Measurements from ENCODE around the gene VPS45. TPM values are rescaled to one million over a fixed set of nuclear protein-coding genes. Genes with fewer than 3 reads are reported as not detected.

The VPS45 gene
- total RNA-seq, 1 donor from 2014 or later, result 34.0 TPM

DNA sequence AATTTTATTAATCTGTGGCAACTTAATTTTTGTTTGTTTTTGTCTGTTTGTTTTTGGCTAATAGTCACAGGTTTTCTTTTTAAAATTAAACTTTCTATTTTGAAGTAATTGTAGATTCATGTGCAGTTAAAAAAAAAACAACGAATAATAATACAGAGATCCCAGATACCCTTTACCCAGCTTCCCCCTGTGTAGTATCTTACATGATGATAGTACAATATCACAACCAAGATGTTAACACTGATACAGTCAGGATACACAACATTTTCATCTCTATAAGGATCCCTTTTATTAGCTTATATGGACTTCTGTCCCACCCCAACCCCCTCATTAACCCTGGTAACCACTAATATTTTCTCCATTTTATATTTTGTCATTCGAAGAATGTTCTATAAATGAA, 5.9 kb downstream of the VPS45 start:
- Histone ChIP-seq H2AFZ (ENCODE audit: low read depth, low read length) (no peak overlapping the region), H3K36me3 (ENCODE audit: insufficient read depth, low read length) (peaks cover 26% of the 10 kb centered on the region), H3K4me3 (ENCODE audit: insufficient read depth, low read depth, low read length) (no peak overlapping the region), H3K79me2 (ENCODE audit: insufficient read depth, low read length) (peaks cover 15% of the 10 kb centered on the region), H3K27ac (ENCODE audit: low read depth, low read length) (no peak overlapping the region), H3K4me1 (ENCODE audit: insufficient read depth, low read length) (no peaks in the 10 kb centered on the region), H3K27me3 (ENCODE audit: insufficient read depth, low read length) (no peaks in the 10 kb centered on the region), H3K9me3 (ENCODE audit: insufficient read depth, low read depth, low read length) (no peaks in the 10 kb centered on the region), H4K20me1 (ENCODE audit: insufficient read depth, low read length) (no peaks in the 10 kb centered on the region), H3K4me2 (ENCODE audit: low read length) (no peak overlapping the region), H3K9ac (ENCODE audit: low read length) (no peak overlapping the region)
- H3K27ac Mint-ChIP-seq (ENCODE audit: unreplicated experiment), result no peak overlapping the region
- no peak for FAIRE-seq
- H3K4me3 Mint-ChIP-seq (ENCODE audit: unreplicated experiment), result no peak overlapping the region
- no peaks in the 10 kb centered on the region for H3K9me3 Mint-ChIP-seq (ENCODE audit: unreplicated experiment)
- H3K36me3 Mint-ChIP-seq (ENCODE audit: low read depth, unreplicated experiment), result peaks cover 2% of the 10 kb centered on the region
- H3K27me3 Mint-ChIP-seq (ENCODE audit: low read depth, unreplicated experiment), result no peaks in the 10 kb centered on the region
- DNase-seq (ENCODE audit: low read depth), result no peak
- TF ChIP-seq, protein P1, sequence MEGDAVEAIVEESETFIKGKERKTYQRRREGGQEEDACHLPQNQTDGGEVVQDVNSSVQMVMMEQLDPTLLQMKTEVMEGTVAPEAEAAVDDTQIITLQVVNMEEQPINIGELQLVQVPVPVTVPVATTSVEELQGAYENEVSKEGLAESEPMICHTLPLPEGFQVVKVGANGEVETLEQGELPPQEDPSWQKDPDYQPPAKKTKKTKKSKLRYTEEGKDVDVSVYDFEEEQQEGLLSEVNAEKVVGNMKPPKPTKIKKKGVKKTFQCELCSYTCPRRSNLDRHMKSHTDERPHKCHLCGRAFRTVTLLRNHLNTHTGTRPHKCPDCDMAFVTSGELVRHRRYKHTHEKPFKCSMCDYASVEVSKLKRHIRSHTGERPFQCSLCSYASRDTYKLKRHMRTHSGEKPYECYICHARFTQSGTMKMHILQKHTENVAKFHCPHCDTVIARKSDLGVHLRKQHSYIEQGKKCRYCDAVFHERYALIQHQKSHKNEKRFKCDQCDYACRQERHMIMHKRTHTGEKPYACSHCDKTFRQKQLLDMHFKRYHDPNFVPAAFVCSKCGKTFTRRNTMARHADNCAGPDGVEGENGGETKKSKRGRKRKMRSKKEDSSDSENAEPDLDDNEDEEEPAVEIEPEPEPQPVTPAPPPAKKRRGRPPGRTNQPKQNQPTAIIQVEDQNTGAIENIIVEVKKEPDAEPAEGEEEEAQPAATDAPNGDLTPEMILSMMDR (IDR thresholded peaks at IDR 0.05; ENCODE audit: insufficient read depth, low read depth, low read length), result no peak
- peaks cover 4% of the 10 kb centered on the region for H3K4me1 Mint-ChIP-seq (ENCODE audit: low read depth, unreplicated experiment)

DNA sequence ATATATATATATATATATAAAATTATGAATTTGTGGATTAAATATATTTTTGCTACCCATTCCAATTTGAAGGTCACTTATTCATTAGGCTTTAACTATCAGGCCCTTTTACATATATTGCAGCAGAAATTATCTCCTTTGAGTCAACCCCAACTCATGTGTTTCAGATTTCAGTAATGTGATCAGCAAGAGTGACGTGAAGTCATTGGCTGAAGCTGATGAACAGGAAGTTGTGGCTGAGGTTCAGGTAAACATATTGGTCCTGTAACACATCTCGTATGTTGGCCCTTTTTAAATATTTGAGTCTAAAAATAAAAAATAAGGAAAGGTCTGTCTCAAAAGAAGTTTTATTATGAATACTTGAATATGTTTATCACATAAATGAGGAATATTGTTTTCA, 8.5 kb downstream of the VPS45 start:
- H3K4me1 ChIP-seq (ENCODE audit: insufficient read depth, low read length), result no peaks in the 10 kb centered on the region
- no peak overlapping the region for H2AFZ ChIP-seq (ENCODE audit: low read depth, low read length)
- Mint-ChIP-seq H3K4me1 (ENCODE audit: low read depth, unreplicated experiment) (no peaks in the 10 kb centered on the region), H3K27ac (ENCODE audit: unreplicated experiment) (no peak overlapping the region), H3K4me3 (ENCODE audit: unreplicated experiment) (no peak overlapping the region), H3K27me3 (ENCODE audit: low read depth, unreplicated experiment) (no peaks in the 10 kb centered on the region), H3K36me3 (ENCODE audit: low read depth, unreplicated experiment) (peaks cover 5% of the 10 kb centered on the region), H3K9me3 (ENCODE audit: unreplicated experiment) (no peaks in the 10 kb centered on the region)
- no peak overlapping the region for H3K4me2 ChIP-seq (ENCODE audit: low read length)
- no peak overlapping the region for H3K9ac ChIP-seq (ENCODE audit: low read length)
- FAIRE-seq (no peak), DNase-seq (ENCODE audit: low read depth) (no peak)
- H3K36me3 ChIP-seq (ENCODE audit: insufficient read depth, low read length), result peaks cover 35% of the 10 kb centered on the region
- no peaks in the 10 kb centered on the region for H3K79me2 ChIP-seq (ENCODE audit: insufficient read depth, low read length)
- no peak overlapping the region for H3K4me3 ChIP-seq (ENCODE audit: insufficient read depth, low read depth, low read length)
- H3K27ac ChIP-seq (ENCODE audit: low read depth, low read length), result no peak overlapping the region
- no peak for TF ChIP-seq EZH2 (IDR thresholded peaks at IDR 0.05; ENCODE audit: insufficient read depth, low read length)
- TF ChIP-seq, protein P1 (IDR thresholded peaks at IDR 0.05; ENCODE audit: insufficient read depth, low read depth, low read length), result no peak
- no peaks in the 10 kb centered on the region for H3K27me3 ChIP-seq (ENCODE audit: insufficient read depth, low read length)
- H4K20me1 ChIP-seq (ENCODE audit: insufficient read depth, low read length), result no peaks in the 10 kb centered on the region
- no peaks in the 10 kb centered on the region for H3K9me3 ChIP-seq (ENCODE audit: insufficient read depth, low read depth, low read length)

DNA sequence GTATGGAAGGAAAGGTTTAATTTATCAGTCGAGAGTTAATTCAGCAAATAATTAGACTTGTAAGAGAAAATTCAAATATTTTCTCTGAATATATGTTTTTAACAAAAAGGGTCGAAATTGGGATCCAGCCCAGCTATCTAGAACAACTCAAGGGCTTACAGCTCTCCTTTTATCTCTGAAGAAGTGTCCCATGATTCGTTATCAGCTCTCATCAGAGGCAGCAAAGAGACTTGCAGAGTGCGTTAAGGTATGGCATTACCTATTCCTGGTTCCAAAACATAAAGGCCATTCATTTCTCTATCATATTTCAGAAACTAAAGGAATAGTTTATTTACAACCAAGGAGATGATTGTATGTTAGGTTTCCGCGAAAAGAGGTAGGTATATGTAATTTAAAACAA, 9.4 kb downstream of the VPS45 start:
- Histone ChIP-seq H3K9ac (ENCODE audit: low read length) (no peak overlapping the region), H3K4me3 (ENCODE audit: insufficient read depth, low read depth, low read length) (no peak overlapping the region), H3K4me2 (ENCODE audit: low read length) (no peak overlapping the region), H4K20me1 (ENCODE audit: insufficient read depth, low read length) (no peaks in the 10 kb centered on the region), H3K9me3 (ENCODE audit: insufficient read depth, low read depth, low read length) (no peaks in the 10 kb centered on the region), H3K27ac (ENCODE audit: low read depth, low read length) (no peak overlapping the region), H2AFZ (ENCODE audit: low read depth, low read length) (no peak overlapping the region), H3K36me3 (ENCODE audit: insufficient read depth, low read length) (peaks cover 44% of the 10 kb centered on the region), H3K4me1 (ENCODE audit: insufficient read depth, low read length) (no peaks in the 10 kb centered on the region), H3K27me3 (ENCODE audit: insufficient read depth, low read length) (no peaks in the 10 kb centered on the region), H3K79me2 (ENCODE audit: insufficient read depth, low read length) (no peaks in the 10 kb centered on the region)
- no peak for FAIRE-seq
- Mint-ChIP-seq H3K9me3 (ENCODE audit: unreplicated experiment) (no peaks in the 10 kb centered on the region), H3K4me3 (ENCODE audit: unreplicated experiment) (no peak overlapping the region), H3K27ac (ENCODE audit: unreplicated experiment) (no peak overlapping the region), H3K27me3 (ENCODE audit: low read depth, unreplicated experiment) (no peaks in the 10 kb centered on the region), H3K36me3 (ENCODE audit: low read depth, unreplicated experiment) (peaks cover 5% of the 10 kb centered on the region), H3K4me1 (ENCODE audit: low read depth, unreplicated experiment) (no peaks in the 10 kb centered on the region)
- no peak for DNase-seq (ENCODE audit: low read depth)
- TF ChIP-seq, protein P1 (IDR thresholded peaks at IDR 0.05; ENCODE audit: insufficient read depth, low read depth, low read length), result no peak
- TF ChIP-seq EZH2 (IDR thresholded peaks at IDR 0.05; ENCODE audit: insufficient read depth, low read length), result no peak
